ENCODE data around the gene IL3. TPM values are rescaled to one million over a fixed set of nuclear protein-coding genes. Genes with fewer than 3 reads are reported as not detected.

IL3 gene
- total RNA-seq, 1 donor from 2014 or later = not detected

- no peaks in the 10 kb centered on the region for H3K36me3 ChIP-seq
- H3K4me3 ChIP-seq = no peak overlapping the region
- H3K27me3 ChIP-seq = no peaks in the 10 kb centered on the region
- H3K9me3 ChIP-seq = no peaks in the 10 kb centered on the region
- H3K27ac ChIP-seq = no peak overlapping the region
- no peaks in the 10 kb centered on the region for H3K4me1 ChIP-seq
- intact Hi-C loops (cut with DNase I) = no loop called here
- no peak for DNase-seq (ENCODE audit: extremely low spot score in 2 of 2)
- TF ChIP-seq CTCF (IDR thresholded peaks at IDR 0.05) = no peak
- no peak for TF ChIP-seq POLR2AphosphoS5 (IDR thresholded peaks at IDR 0.05; ENCODE audit: insufficient read depth in 1 of 2, low read depth in 1 of 2)
- TF ChIP-seq POLR2A (IDR thresholded peaks at IDR 0.05) = no peak
Measured at GRCh38 chr5:132033122-132033521, 27.3 kb upstream of the IL3 start.

GRCh38 chr5:132037353-132037752 is 23.1 kb upstream of the IL3 start:
- no peak for TF ChIP-seq POLR2A (IDR thresholded peaks at IDR 0.05)
- no peak for TF ChIP-seq CTCF (IDR thresholded peaks at IDR 0.05)
- no peak for TF ChIP-seq POLR2AphosphoS5 (IDR thresholded peaks at IDR 0.05; ENCODE audit: insufficient read depth in 1 of 2, low read depth in 1 of 2)
- no peaks in the 10 kb centered on the region for H3K9me3 ChIP-seq
- intact Hi-C loops (cut with DNase I) = no loop called here
- no peaks in the 10 kb centered on the region for H3K36me3 ChIP-seq
- DNase-seq (ENCODE audit: extremely low spot score in 2 of 2) = no peak
- H3K4me3 ChIP-seq = no peak overlapping the region
- no peaks in the 10 kb centered on the region for H3K4me1 ChIP-seq
- H3K27ac ChIP-seq = no peak overlapping the region
- no peaks in the 10 kb centered on the region for H3K27me3 ChIP-seq

GRCh38 chr5:132044207-132044606 is 16.2 kb upstream of the IL3 start:
- TF ChIP-seq CTCF (IDR thresholded peaks at IDR 0.05) = no peak
- TF ChIP-seq POLR2AphosphoS5 (IDR thresholded peaks at IDR 0.05; ENCODE audit: insufficient read depth in 1 of 2, low read depth in 1 of 2) = no peak
- TF ChIP-seq POLR2A (IDR thresholded peaks at IDR 0.05) = no peak

GRCh38 chr5:132046880-132047299 is 13.6 kb upstream of the IL3 start:
- H3K36me3 ChIP-seq = no peaks in the 10 kb centered on the region
- intact Hi-C loops (cut with DNase I) = no loop called here
- no peaks in the 10 kb centered on the region for H3K9me3 ChIP-seq
- H3K27me3 ChIP-seq = no peaks in the 10 kb centered on the region
- TF ChIP-seq CTCF (IDR thresholded peaks at IDR 0.05) (no peak), POLR2A (IDR thresholded peaks at IDR 0.05) (no peak), POLR2AphosphoS5 (IDR thresholded peaks at IDR 0.05; ENCODE audit: insufficient read depth in 1 of 2, low read depth in 1 of 2) (no peak)
- no peaks in the 10 kb centered on the region for H3K4me1 ChIP-seq
- H3K27ac ChIP-seq = no peak overlapping the region
- no peak for DNase-seq (ENCODE audit: extremely low spot score in 2 of 2)
- no peak overlapping the region for H3K4me3 ChIP-seq

More at GRCh38 chr5:132044207-132044606, 16.2 kb upstream of the IL3 start:
- no peak overlapping the region for H3K27ac ChIP-seq
- no peaks in the 10 kb centered on the region for H3K9me3 ChIP-seq
- no peaks in the 10 kb centered on the region for H3K27me3 ChIP-seq
- peak in 1 of 2 donors; percentile 82 for DNase-seq (ENCODE audit: extremely low spot score in 2 of 2)
- no peaks in the 10 kb centered on the region for H3K4me1 ChIP-seq
- H3K4me3 ChIP-seq = no peak overlapping the region
- no peaks in the 10 kb centered on the region for H3K36me3 ChIP-seq
- intact Hi-C loops (cut with DNase I) = no loop called here

GRCh38 chr5:132049093-132049492 is 11.4 kb upstream of the IL3 start:
- intact Hi-C loops (cut with DNase I) = no loop called here
- TF ChIP-seq POLR2AphosphoS5 (IDR thresholded peaks at IDR 0.05; ENCODE audit: insufficient read depth in 1 of 2, low read depth in 1 of 2) (no peak), POLR2A (IDR thresholded peaks at IDR 0.05) (no peak), CTCF (IDR thresholded peaks at IDR 0.05) (no peak)
- Histone ChIP-seq H3K27ac (no peak overlapping the region), H3K4me3 (no peak overlapping the region), H3K9me3 (no peaks in the 10 kb centered on the region), H3K36me3 (no peaks in the 10 kb centered on the region), H3K27me3 (no peaks in the 10 kb centered on the region), H3K4me1 (no peaks in the 10 kb centered on the region)
- no peak for DNase-seq (ENCODE audit: extremely low spot score in 2 of 2)

Measured in vagina (tissue), 2 donors.